ENCODE measurements around the gene DESI2.
"Not testable (repeated sequence)": the region's sequence is repeated elsewhere in the genome, so short reads cannot be mapped to it uniquely, and the experiment has no call there.

Gene DESI2

GRCh38 chr1:244709476-244710368 is 56.8 kb downstream of the DESI2 start:
- DNase-seq = no peak

GRCh38 chr1:244710474-244711062 is 57.6 kb downstream of the DESI2 start:
- DNase-seq = no peak

DNA sequence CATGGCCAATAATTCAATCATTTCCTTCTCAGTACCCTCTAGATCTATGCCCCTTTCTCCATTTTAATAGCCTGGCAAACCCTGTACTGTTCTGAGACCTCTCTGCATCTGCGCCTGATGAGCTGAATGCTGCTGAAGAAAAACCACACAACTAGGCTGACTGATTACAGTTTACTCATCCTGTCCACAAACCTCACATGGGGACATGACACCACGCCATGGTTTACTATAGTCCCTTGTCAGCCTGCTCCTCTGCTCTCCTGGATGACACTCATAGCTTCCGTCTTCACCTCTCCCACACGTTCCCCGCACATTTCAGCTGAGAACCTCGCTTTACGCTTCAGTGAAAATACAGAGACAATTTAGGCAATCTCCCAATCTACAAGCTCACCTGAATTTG is 59.7 kb downstream of the DESI2 start:
- no peak for DNase-seq

- DNase-seq = peak in 2 of 3 donors; percentile 23 to 26
These were observed 60.4 kb downstream of the DESI2 start for GRCh38 chr1:244713332-244713731.

DNA sequence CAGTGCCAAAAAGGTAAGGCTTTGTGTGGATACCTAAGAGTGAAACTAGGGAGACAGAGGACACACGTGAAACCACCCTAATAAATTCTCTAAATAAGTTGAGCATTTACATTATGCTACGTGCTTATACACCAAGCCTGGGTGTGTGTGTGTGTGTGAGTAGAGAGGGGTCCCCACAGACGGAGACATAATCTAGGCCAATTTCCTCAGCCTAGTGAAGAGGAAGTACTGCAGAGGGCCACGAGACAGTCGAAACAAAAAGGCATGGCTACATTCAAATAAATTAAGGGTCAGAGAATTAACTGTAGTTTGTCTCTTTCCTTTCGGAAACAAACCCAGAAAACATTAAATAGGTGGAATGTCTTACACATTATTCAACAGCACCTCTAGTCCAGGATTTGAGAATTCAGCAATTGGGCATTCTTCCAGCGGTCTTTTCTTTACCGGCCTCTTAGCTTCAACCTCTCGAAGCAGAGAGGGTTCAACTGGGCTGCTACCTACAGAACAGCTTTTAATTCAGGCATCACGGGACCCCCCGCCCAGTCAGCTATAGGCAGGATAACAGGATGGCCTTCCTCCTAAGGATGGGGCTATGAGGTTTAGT is 75.0 kb downstream of the DESI2 start:
- DNase-seq = no peak

GRCh38 chr1:244730153-244730933 is 77.4 kb downstream of the DESI2 start:
- peak; percentile 20 to 64 (median 37) for DNase-seq

GRCh38 chr1:244730934-244731434 is 78.1 kb downstream of the DESI2 start:
- no peak for DNase-seq

- DNase-seq = no peak
These were observed 78.7 kb downstream of the DESI2 start for GRCh38 chr1:244731651-244732050.

GRCh38 chr1:244732851-244733450 is 80.0 kb downstream of the DESI2 start:
- no peak for DNase-seq

DNA sequence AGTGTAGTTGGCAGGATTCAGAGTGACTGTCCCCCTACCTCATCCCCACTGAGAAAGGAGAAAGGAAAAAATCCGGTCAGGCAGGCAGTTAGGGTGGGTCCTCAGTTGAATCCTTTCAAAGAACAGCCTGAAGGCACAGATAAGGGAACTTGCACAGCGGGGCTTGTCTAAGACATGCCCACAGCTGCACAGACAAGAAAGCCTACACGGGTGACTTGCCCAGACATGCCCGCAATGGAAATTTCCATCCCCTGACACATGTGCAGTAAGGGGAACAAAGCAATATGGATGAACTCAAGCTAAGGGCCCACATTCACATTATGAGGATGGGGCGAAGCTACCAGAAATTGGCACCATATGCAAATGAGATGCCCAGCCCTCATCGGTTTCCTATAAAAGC is 82.5 kb downstream of the DESI2 start:
- DNase-seq = no peak

- no peak for DNase-seq
These were observed 83.1 kb downstream of the DESI2 start for GRCh38 chr1:244735876-244736561.

DNA sequence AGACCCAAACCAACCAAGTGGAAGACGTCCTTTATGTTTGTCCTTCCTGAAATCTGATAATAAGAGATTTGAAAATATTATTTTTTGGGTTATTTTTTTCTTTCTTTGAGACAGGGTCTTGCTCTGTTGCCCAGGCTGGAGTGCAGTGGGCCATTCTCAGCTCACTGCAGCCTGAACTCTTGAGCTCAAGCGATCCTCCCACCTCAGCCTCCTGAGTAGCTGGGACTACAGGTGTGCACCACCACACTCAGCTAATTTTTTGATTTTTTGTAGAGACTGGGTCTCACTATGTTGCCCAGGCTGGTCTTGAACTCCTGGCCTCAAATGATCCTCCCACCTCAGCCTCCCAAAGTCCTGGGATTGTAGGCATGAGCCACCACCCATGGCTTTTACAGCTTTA is 86.2 kb downstream of the DESI2 start:
- not testable (repeated sequence) for DNase-seq

DNA sequence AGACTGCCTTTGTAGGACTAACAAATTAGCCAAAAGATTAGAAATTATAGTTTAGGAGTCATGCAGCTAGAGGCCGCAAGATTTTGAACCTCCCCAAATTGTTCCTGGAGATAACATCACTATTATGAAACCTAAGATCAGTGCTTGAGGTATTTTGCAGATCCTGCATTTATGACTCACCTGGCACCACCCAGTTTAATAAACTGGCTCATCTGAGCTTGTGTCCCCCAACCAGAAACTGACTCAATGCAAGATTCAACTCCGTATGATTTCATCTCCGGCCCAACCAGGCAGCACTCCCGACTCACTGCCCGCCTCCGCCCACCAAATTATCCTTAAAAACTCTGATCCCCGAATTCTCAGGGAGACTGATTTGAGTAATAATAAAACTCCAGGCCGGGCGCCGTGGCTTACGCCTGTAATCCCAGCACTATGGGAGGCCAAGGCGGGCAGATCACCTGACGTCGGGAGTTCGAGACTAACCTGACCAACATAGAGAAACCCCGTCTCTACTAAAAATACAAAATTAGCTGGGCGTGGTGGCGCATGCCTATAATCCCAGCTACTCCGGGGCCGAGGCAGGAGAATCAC is 87.2 kb downstream of the DESI2 start:
- not testable (repeated sequence) for DNase-seq

DNA sequence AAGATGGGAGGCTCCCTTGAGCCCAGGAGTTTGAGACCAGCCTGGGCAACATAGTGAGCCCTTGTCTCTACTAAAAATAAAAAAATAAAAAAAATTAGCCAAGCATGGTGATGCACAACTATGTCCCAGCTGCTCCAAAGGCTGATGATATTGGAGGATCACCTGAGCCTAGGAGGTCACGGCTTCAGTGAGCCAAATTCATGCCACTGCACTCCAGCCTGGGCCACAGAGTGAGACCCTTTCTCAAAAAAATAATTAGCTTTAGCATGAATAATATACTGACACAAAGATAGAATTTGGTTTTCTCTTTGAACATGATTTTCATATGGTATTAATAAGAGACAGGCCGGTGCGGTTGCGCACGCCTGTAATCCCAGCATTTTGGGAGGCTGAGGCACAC is 88.8 kb downstream of the DESI2 start:
- no peak for DNase-seq

DNA sequence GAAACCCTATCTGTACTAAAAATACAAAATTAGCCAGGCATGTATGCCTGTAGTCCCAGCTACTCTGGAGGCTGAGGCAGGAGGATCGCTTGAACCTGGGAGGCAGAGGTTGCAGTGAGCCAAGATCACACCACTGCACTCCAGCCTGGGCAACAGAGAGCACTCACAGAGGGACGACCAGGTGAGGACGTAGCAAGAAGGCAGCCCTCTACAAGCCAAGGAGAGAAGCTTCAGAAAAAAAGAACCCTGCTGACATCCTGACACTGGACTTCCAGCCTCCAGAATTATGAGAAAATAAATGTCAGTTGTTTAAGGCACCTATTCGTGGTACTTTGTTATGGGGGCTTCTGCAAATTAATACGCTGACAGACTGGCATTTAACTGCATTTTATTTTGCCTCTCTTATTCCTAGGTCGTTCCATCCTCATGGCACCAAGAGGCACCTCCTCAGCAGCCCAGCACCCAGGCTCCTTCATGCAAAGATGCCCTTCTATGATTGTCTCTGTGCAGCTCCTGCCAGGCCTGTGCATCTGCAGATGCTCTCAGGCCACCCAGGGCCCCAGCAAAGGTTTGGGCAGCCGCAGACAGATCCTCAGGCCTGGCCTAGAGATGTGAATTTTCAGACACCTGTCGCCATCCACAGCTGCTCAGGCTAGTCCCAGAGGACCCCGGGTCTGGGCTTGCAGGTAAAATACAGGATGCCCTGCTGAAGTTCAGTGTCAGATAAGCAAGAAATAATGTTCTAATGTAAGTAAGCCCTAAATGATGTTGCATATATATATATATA is 96.5 kb downstream of the DESI2 start:
- no peak for DNase-seq

DNA sequence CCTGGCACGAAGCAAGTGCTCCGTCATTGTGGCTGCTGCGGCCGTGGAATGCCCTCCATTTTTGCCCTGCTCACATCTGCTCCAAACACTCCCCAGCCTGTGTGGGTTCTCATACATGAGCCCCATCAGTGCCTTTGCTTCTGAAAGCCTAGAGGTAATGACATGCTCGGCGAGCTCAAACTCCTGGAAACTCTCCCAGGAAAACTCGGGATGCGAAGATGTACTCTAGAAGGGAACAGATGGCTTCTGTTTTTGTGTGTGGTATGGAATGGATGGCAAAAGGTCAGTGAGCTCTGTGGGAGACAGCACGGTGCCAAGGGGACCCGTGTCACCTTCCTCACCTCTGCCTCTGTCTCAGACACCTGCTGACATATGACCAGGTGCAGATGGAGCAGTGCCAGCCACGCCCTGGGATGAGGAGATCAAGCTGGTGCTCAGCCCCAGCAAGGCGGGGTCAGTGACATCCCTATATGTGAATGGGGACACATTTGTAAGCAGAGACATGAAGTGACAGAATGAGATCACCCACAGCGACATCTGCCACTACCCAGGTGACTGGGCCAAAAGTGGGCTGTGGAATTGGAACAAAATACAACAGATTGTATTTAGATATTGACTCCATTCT is 98.5 kb downstream of the DESI2 start:
- DNase-seq = no peak

GRCh38 chr1:244755673-244756072 is 102.7 kb downstream of the DESI2 start:
- DNase-seq = no peak

GRCh38 chr1:244757091-244757939 is 104.4 kb downstream of the DESI2 start:
- DNase-seq = no peak
